Stimulated activated CD8-positive, alpha-beta memory T cell treated with anti-CD3 and anti-CD28 coated beads, Interleukin-7, amount 100 ng/mL, for 1 hour (primary cell): ENCODE results near the gene NAP1L4.

Source experiments
- DNase-seq, 2 donors: peaks; one replicate each; pipeline ENCODE4 v3.0.0-alpha.2; 2020; ENCODE audit warnings: low read depth in 2 of 2

Gene NAP1L4

GRCh38 chr11:2923446-2924375, 68.4 kb downstream of the NAP1L4 start:
- no peak for DNase-seq

GRCh38 chr11:2922655-2923054, 69.5 kb downstream of the NAP1L4 start:
- no peak for DNase-seq

GRCh38 chr11:2921742-2922493, 70.2 kb downstream of the NAP1L4 start:
- no peak for DNase-seq

- DNase-seq: no peak
Measured at GRCh38 chr11:2921261-2921660, 70.9 kb downstream of the NAP1L4 start.

GRCh38 chr11:2920343-2920742, 71.8 kb downstream of the NAP1L4 start:
- no peak for DNase-seq

GRCh38 chr11:2919837-2920236, 72.3 kb downstream of the NAP1L4 start:
- DNase-seq: no peak

- no peak for DNase-seq
Measured at GRCh38 chr11:2919188-2919587, 72.9 kb downstream of the NAP1L4 start.

- DNase-seq: no peak
Measured at GRCh38 chr11:2917842-2918490, 74.2 kb downstream of the NAP1L4 start.

GRCh38 chr11:2916892-2917645, 75.1 kb downstream of the NAP1L4 start:
- no peak for DNase-seq

- no peak for DNase-seq
Measured at GRCh38 chr11:2916114-2916891, 75.8 kb downstream of the NAP1L4 start.

GRCh38 chr11:2915473-2915872, 76.7 kb downstream of the NAP1L4 start:
- DNase-seq: no peak

GRCh38 chr11:2914455-2915195, 77.5 kb downstream of the NAP1L4 start:
- DNase-seq: no peak

- DNase-seq: no peak
Measured at GRCh38 chr11:2913776-2914175, 78.4 kb downstream of the NAP1L4 start.

GRCh38 chr11:2913019-2913431, 79.1 kb downstream of the NAP1L4 start:
- no peak for DNase-seq

- no peak for DNase-seq
Measured at GRCh38 chr11:2912498-2912897, 79.6 kb downstream of the NAP1L4 start.

- DNase-seq: no peak
Measured at GRCh38 chr11:2911785-2912391, 80.2 kb downstream of the NAP1L4 start.

- DNase-seq: no peak
Measured at GRCh38 chr11:2911088-2911784, 80.9 kb downstream of the NAP1L4 start.

GRCh38 chr11:2910401-2910955, 81.7 kb downstream of the NAP1L4 start:
- DNase-seq: no peak
